Naive thymus-derived CD8-positive, alpha-beta T cell (primary cell): ENCODE measurements around the gene NUDT1. TPM values are rescaled to one million over a fixed set of nuclear protein-coding genes. Genes with fewer than 3 reads are reported as not detected.

ENCODE experiments used
- ATAC-seq, 2 donors: fragments of 150-1000 bp; cut with Tn5 transposase in 1 of 2; sonication (Bioruptor Pico), chemical (Tn5 transposase) in 1 of 2; 1 replicate in 1 of 2; 2 replicates in 1 of 2; pipeline ENCODE4 v1.10.0; 2021; ENCODE audit warnings: mild to moderate bottlenecking in 2 of 2, moderate library complexity in 2 of 2
- POLR2A ChIA-PET: fragments of 350-600 bp; sonication (Branson Sonifier 250); formaldehyde crosslinking; loops from one replicate; lab custom pipeline; 2021; ENCODE audit warnings: antibody characterized with exemption; lab: Charles Lee
- DNase-seq, 10 donors: peaks; one replicate each; pipeline versions ENCODE4 v3.0.0 to v3.0.0-alpha.2; 2020 to 2022
- H3K27ac Mint-ChIP-seq, 10 donors: one replicate each; pipeline ENCODE4 v1.8.0; 2020 to 2022; ENCODE audit warnings: mild to moderate bottlenecking in 10 of 10, mixed read lengths in 10 of 10, moderate library complexity in 4 of 10, inconsistent platforms in 1 of 10
- H3K27me3 Mint-ChIP-seq, 5 donors: one replicate each; pipeline ENCODE4 v1.8.0; 2021 to 2022; ENCODE audit warnings: mixed read lengths in 5 of 5
- H3K36me3 Mint-ChIP-seq, 3 donors: one replicate each; pipeline ENCODE4 v1.8.0; 2020 to 2022; ENCODE audit warnings: mixed read lengths in 3 of 3, mild to moderate bottlenecking in 2 of 3, inconsistent platforms in 1 of 3
- H3K4me1 Mint-ChIP-seq, 4 donors: one replicate each; pipeline ENCODE4 v1.8.0; 2021 to 2022; ENCODE audit warnings: mixed read lengths in 4 of 4
- H3K4me3 Mint-ChIP-seq, 10 donors: one replicate each; pipeline ENCODE4 v1.8.0; 2020 to 2022; ENCODE audit warnings: mild to moderate bottlenecking in 10 of 10, mixed read lengths in 10 of 10, moderate library complexity in 6 of 10, inconsistent platforms in 1 of 10
- H3K9me3 Mint-ChIP-seq, 9 donors: one replicate each; pipeline ENCODE4 v1.8.0; 2020 to 2022; ENCODE audit warnings: mixed read lengths in 9 of 9, mild to moderate bottlenecking in 3 of 9, inconsistent platforms in 1 of 9, moderate library complexity in 1 of 9
- polyA plus RNA-seq, 3 donors: library from polyadenylated mRNA; unstranded; fragments of 300-500 nt; fragmentation: Illumina TruSeq; gene quantifications; one replicate each; pipeline ENCODE4 v1.2.3, GENCODE V29; 2021
- total RNA-seq, 8 experiments: library from RNA in 2 of 8; stranded (reverse) in 2 of 8; gene quantifications; one replicate each; pipeline ENCODE4 v1.2.3 and lab custom pipeline; 2021 to 2026

NUDT1 gene
- total RNA-seq (10 to 100 TPM; 17.1 to 18.5 TPM), polyA plus RNA-seq (10 to 100 TPM; 52.0 to 62.3 (median 53.7) TPM), total RNA-seq (lab: John Stamatoyannopoulos, UW) (8.0 to 33.4 (median 8.7) reads per million in 6 experiments)

- Mint-ChIP-seq H3K27me3 (no peaks in the 10 kb centered on the region), H3K27ac (peak within 1 kb of the TSS; percentile 84 to 97 (median 92)), H3K9me3 (no peaks in the 10 kb centered on the region), H3K4me1 (peaks cover 10 to 63% (median 29%) of the 10 kb centered on the region in 4 donors), H3K4me3 (peak within 1 kb of the TSS; percentile 86 to 97 (median 90)), H3K36me3 (peaks cover 0 to 27% (median 0%) of the 10 kb centered on the region in 3 donors)
- peak; percentile 69 to 87 for ATAC-seq
- DNase-seq, result peak; percentile 19 to 73 (median 58)
- POLR2A ChIA-PET, result interaction anchor here (0.6 to 1.9 kb wide), 8 partner anchors 9 to 269 kb away, joined by 3 to 5 read pairs (median 4); partner anchors contain the start of gene MAD1L1
Measured at GRCh38 chr7:2241580-2242540, at the start of gene NUDT1, which contains the start of gene MRM2. TSS of gene NUDT1 (plus strand) at chr7:2242226. CDS start at chr7:2244575, 2,349 bp downstream. TSS of gene MRM2 (minus strand) at chr7:2242205. CDS start at chr7:2242169, 36 bp downstream.

GRCh38 chr7:2192831-2193534 lies 49.0 kb upstream of the NUDT1 start:
- POLR2A ChIA-PET, result no interaction called here
- Mint-ChIP-seq H3K27ac (no peak overlapping the region), H3K36me3 (peaks cover 13 to 59% (median 42%) of the 10 kb centered on the region in 3 donors), H3K27me3 (no peaks in the 10 kb centered on the region), H3K4me1 (peaks cover 0 to 8% (median 8%) of the 10 kb centered on the region in 4 donors), H3K4me3 (no peak overlapping the region), H3K9me3 (peaks cover 0 to 14% (median 0%) of the 10 kb centered on the region in 9 donors)
- DNase-seq (no peak), ATAC-seq (no peak)

DNA sequence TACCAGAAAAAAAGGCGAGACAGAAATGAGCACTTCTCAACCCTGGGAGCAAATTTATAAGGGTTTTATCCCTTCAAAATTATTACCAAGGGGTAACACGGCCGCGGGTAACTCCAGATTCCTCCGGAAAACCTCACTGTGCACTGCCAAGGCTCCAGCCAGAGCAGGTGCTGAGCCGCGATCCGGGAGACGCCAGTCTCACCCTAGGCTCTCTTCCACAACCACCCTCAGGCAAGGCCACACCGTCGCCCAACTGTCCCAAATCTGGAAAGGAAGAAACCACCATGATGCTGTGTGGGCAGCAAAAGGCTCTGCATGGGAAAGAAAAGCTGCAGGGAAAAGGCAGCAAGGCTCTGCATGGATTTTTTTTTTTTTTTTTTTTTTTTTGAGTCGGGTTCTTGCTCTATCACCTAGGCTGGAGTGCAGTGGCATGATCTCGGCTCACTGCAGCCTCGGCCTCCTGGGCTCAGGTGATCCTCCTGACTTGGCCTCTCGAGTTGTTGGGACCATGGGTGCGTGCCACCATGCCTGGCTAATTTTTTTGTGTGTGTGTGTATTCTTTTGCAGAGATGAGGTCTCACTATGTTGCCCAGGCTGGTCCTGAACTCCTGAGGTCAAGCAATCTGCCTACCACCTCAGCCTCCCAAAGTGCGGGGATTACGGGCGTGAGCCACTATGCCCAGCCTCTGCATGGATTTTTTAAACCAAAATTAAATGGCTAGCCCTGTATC lies 48.3 kb upstream of the NUDT1 start:
- peaks cover 9 to 52% (median 39%) of the 10 kb centered on the region in 3 donors for H3K36me3 Mint-ChIP-seq
- no peak overlapping the region for H3K27ac Mint-ChIP-seq
- no peaks in the 10 kb centered on the region for H3K27me3 Mint-ChIP-seq
- ATAC-seq (no peak), DNase-seq (no peak)
- H3K4me3 Mint-ChIP-seq, result no peak overlapping the region
- H3K4me1 Mint-ChIP-seq, result peaks cover 0 to 8% (median 8%) of the 10 kb centered on the region in 4 donors
- POLR2A ChIA-PET, result no interaction called here
- peaks cover 0 to 8% (median 0%) of the 10 kb centered on the region in 9 donors for H3K9me3 Mint-ChIP-seq

GRCh38 chr7:2195400-2196246 lies 46.4 kb upstream of the NUDT1 start:
- Mint-ChIP-seq H3K4me3 (no peak overlapping the region), H3K36me3 (peaks cover 0 to 49% (median 36%) of the 10 kb centered on the region in 3 donors), H3K27ac (peak overlapping the region in 1 of 10 donors; percentile 27), H3K9me3 (peaks cover 0 to 4% (median 0%) of the 10 kb centered on the region in 9 donors), H3K27me3 (no peaks in the 10 kb centered on the region), H3K4me1 (peaks cover 0 to 8% (median 7%) of the 10 kb centered on the region in 4 donors)
- POLR2A ChIA-PET, result no interaction called here
- no peak for ATAC-seq
- DNase-seq, result no peak

DNA sequence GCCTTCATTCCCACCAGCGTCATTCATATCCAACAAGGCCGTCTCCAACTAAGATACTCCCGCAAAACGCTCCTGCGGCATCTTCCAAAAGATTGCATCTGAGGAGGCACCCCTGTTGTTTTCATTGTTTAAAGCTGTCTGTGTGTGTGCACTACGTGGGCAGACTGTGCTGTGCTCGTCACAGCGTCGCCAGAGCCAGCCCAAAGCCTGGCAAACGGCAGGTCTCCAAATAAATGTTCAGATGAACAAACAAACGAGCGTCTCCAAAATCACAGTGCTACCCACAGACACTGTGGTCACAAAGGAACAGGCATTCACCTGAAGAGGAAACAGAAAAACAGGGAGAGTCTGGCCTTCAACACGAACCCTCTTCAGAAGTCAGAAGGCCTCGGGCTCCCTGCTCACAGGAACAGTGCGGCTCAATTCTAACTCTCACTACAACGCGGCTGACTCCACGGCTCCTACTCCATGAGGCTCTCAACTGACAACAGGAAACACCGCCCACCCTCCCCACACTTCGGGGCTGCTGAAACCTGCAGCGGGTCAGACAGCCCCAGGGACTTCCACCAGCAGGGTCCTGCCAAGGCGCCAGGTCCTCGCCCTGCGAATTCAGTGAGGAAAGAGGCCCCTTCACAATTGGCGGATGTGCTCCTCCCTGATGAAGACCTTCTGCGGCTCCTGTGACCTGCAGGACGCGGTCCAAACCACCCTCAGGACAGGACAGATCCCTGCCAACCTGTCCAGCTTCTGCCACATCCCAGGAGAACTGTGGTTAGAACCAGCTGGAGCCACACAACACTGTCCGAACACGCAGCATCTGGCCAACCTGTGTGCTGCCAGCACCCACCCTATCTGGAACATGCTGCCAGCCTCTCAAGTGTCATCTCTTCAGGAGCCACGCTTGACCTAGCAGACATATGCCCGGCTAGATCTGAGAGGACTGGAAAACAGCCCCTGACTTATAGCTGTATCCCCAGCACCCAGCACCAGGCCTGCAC lies 45.3 kb upstream of the NUDT1 start:
- Mint-ChIP-seq H3K36me3 (peaks cover 0 to 46% (median 36%) of the 10 kb centered on the region in 3 donors), H3K4me1 (peaks cover 0 to 8% (median 7%) of the 10 kb centered on the region in 4 donors), H3K27me3 (no peaks in the 10 kb centered on the region), H3K4me3 (no peak overlapping the region), H3K27ac (peak overlapping the region in 3 of 10 donors; percentile 25 to 72 (median 27)), H3K9me3 (peaks cover 0 to 4% (median 0%) of the 10 kb centered on the region in 9 donors)
- POLR2A ChIA-PET, result no interaction called here
- DNase-seq (no peak), ATAC-seq (no peak)

DNA sequence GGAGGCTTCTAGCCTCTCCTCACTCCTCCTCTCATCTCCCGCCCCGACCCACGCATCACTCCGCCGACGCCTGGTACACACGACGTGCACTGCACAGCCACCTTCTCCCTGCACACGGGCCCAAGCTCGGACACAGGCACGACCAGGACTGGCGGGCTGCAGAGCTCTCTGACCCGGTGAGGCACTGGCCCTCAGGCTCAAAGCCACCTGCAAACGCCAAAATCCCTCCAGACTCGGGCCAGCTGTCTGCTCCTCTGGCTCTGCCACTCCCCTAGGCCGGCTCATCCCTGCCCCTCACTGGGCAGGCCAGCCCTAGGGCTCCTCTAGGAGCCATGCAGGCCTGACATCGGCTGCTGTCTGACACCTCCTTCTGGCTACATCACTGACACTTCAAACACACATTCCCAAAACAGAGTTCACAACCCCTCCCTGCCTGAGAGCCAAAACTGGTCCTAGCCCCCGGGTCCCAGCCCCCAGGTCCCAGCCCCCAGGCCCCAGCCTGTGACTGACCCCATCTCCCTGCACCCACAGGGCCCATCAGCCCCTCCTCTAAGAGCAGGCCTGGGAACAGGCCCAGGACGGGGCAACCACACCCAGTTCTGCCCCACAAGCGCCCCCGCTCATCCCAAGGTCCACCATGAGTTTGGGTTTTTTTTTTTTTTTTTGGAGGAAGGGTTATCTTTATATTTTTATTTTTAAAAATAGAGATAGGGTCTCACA lies 44.4 kb upstream of the NUDT1 start:
- peaks cover 0 to 4% (median 0%) of the 10 kb centered on the region in 9 donors for H3K9me3 Mint-ChIP-seq
- POLR2A ChIA-PET, result no interaction called here
- peaks cover 0 to 40% (median 33%) of the 10 kb centered on the region in 3 donors for H3K36me3 Mint-ChIP-seq
- H3K4me1 Mint-ChIP-seq, result peaks cover 0 to 8% (median 7%) of the 10 kb centered on the region in 4 donors
- ATAC-seq (no peak), DNase-seq (no peak)
- H3K27me3 Mint-ChIP-seq, result no peaks in the 10 kb centered on the region
- no peak overlapping the region for H3K4me3 Mint-ChIP-seq
- peak overlapping the region in 3 of 10 donors; percentile 1 to 72 (median 71) for H3K27ac Mint-ChIP-seq

- ATAC-seq (no peak), DNase-seq (no peak)
- peaks cover 0 to 40% (median 33%) of the 10 kb centered on the region in 3 donors for H3K36me3 Mint-ChIP-seq
- no peak overlapping the region for H3K4me3 Mint-ChIP-seq
- H3K4me1 Mint-ChIP-seq, result peaks cover 0 to 8% (median 7%) of the 10 kb centered on the region in 4 donors
- H3K27me3 Mint-ChIP-seq, result no peaks in the 10 kb centered on the region
- H3K9me3 Mint-ChIP-seq, result peaks cover 0 to 4% (median 0%) of the 10 kb centered on the region in 9 donors
- H3K27ac Mint-ChIP-seq, result peak overlapping the region in 1 of 10 donors; percentile 15
- POLR2A ChIA-PET, result no interaction called here
Measured at GRCh38 chr7:2198206-2198605, 43.8 kb upstream of the NUDT1 start.

DNA sequence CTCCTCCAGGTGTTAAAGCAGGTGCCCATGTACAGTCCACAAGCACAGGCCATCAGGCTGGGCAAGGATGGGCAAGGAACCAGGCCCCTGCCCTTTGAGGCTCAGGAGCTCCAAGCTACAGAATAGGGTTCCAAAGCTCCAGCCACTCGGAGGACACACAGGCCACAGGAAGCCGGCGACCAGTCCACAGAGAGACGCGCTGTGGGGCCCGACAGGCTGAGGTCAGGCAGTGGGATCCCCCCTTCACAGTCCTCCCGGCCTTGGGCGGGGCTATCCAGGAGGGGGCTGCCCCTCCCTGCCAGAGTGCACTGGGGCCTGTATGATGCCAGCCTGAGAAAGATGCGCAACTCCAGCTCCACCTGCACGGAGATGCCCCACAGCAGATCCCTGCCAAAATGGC lies 43.3 kb upstream of the NUDT1 start:
- H3K4me3 Mint-ChIP-seq, result no peak overlapping the region
- H3K4me1 Mint-ChIP-seq, result peaks cover 0 to 8% (median 7%) of the 10 kb centered on the region in 4 donors
- ATAC-seq (no peak), DNase-seq (no peak)
- POLR2A ChIA-PET, result no interaction called here
- H3K27ac Mint-ChIP-seq, result no peak overlapping the region
- H3K9me3 Mint-ChIP-seq, result peaks cover 0 to 4% (median 0%) of the 10 kb centered on the region in 9 donors
- H3K36me3 Mint-ChIP-seq, result peaks cover 0 to 43% (median 33%) of the 10 kb centered on the region in 3 donors
- H3K27me3 Mint-ChIP-seq, result no peaks in the 10 kb centered on the region

DNA sequence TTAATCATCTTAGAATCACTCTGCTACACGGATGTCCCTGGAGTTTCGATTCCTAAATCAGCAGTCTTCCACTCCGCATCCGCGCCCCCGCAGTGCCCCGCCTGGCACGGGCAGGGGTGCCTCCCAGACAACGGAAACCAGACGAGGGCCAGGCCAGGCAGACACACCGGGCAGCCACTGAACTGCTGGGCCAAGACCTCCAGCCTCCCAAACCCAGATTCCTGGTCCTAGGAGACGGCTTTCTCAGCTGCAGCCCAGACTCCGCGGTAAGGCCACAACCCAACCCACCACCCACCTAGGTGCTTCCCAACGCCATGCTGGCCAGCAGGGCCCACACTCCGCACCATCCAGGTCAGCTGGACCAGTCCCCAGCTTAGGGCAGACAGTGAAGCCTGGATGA lies 42.5 kb upstream of the NUDT1 start:
- peaks cover 0 to 8% (median 7%) of the 10 kb centered on the region in 4 donors for H3K4me1 Mint-ChIP-seq
- H3K36me3 Mint-ChIP-seq, result peaks cover 0 to 40% (median 33%) of the 10 kb centered on the region in 3 donors
- H3K27me3 Mint-ChIP-seq, result no peaks in the 10 kb centered on the region
- no peak for ATAC-seq
- no peak for DNase-seq
- POLR2A ChIA-PET, result no interaction called here
- H3K27ac Mint-ChIP-seq, result no peak overlapping the region
- peaks cover 0 to 4% (median 0%) of the 10 kb centered on the region in 9 donors for H3K9me3 Mint-ChIP-seq
- H3K4me3 Mint-ChIP-seq, result no peak overlapping the region
